OCI-LY1 (cell line): ENCODE data around the gene INTS13.

Experiments
- CTCF ChIP-seq: fragments of 200-600 bp; sonication (generic), shearing (Covaris generic); IDR thresholded peaks from 2 replicates; pipeline ENCODE4 v1.5.1; 2017; ENCODE audit warnings: mild to moderate bottlenecking, antibody characterized with exemption, low read length, moderate library complexity, mixed read lengths
- EZH2 ChIP-seq: fragments of 200-600 bp; sonication (generic), shearing (Covaris generic); IDR thresholded peaks from 2 replicates; pipeline ENCODE4 v1.8.0; 2017; ENCODE audit warnings: borderline replicate concordance, mixed run types, mild to moderate bottlenecking, antibody characterized with exemption, low read length, moderate library complexity, mixed read lengths

GRCh38 chr12:26895672-26896071 is 42.1 kb downstream of the INTS13 start:
- TF ChIP-seq CTCF (no peak), EZH2 (no peak)
